Ectodermal cell (in vitro differentiated cells): ENCODE data around the gene STXBP1.

ENCODE experiments used
- H3K27ac ChIP-seq: 2 replicates; pipeline ENCODE4 v1.7.0; 2013; ENCODE audit warnings: mild to moderate bottlenecking, low read depth, low read length; ENCODE audit not compliant: insufficient read depth, poor library complexity, severe bottlenecking
- H3K27me3 ChIP-seq: 2 replicates; pipeline ENCODE4 v1.7.0; 2013; ENCODE audit warnings: mild to moderate bottlenecking, low read length; ENCODE audit not compliant: insufficient read depth, control insufficient read depth, poor library complexity, severe bottlenecking
- H3K36me3 ChIP-seq: one replicate; pipeline ENCODE4 v1.7.0; 2013; ENCODE audit warnings: low read length; ENCODE audit not compliant: control insufficient read depth, insufficient read depth
- H3K4me1 ChIP-seq: one replicate; pipeline ENCODE4 v1.7.0; 2013; ENCODE audit warnings: low read length; ENCODE audit not compliant: control insufficient read depth, insufficient read depth
- H3K4me3 ChIP-seq: 2 replicates; pipeline ENCODE4 v1.7.0; 2013; ENCODE audit warnings: low read depth, low read length, control low read depth; ENCODE audit not compliant: insufficient read depth
- H3K9me3 ChIP-seq: 2 replicates; pipeline ENCODE4 v1.7.0; 2013; ENCODE audit warnings: mild to moderate bottlenecking, low read length, moderate library complexity; ENCODE audit not compliant: control insufficient read depth
- WGBS, 2 experiments: methylation state at CpG; one replicate each; pipeline ENCODE4 v1.1.7; 2013; ENCODE audit warnings: missing lambda C conversion rate in 2 of 2; 5-methylcytosine and 5-hydroxymethylcytosine counted together

STXBP1 gene

GRCh38 chr9:127733614-127734013 is 121.5 kb downstream of the STXBP1 start:
- Histone ChIP-seq H3K4me3 (no peak overlapping the region), H3K36me3 (no peaks in the 10 kb centered on the region), H3K27me3 (no peaks in the 10 kb centered on the region), H3K4me1 (peaks cover 4% of the 10 kb centered on the region), H3K9me3 (no peaks in the 10 kb centered on the region), H3K27ac (no peak overlapping the region)
- WGBS, 2 experiments: 87 to 92% methylated on average over 2 of the region's 2 CpGs

GRCh38 chr9:127734247-127734746 is 122.2 kb downstream of the STXBP1 start:
- Histone ChIP-seq H3K36me3 (no peaks in the 10 kb centered on the region), H3K27ac (no peak overlapping the region), H3K9me3 (no peaks in the 10 kb centered on the region), H3K4me3 (peak overlapping the region; percentile 70), H3K27me3 (no peaks in the 10 kb centered on the region), H3K4me1 (peaks cover 4% of the 10 kb centered on the region)
- 65 to 66% methylated on average over 22 of the region's 22 CpGs for WGBS, 2 experiments

- no peaks in the 10 kb centered on the region for H3K9me3 ChIP-seq
- 0% methylated on average over 76 of the region's 76 CpGs for WGBS, 2 experiments
These were observed 122.9 kb downstream of the STXBP1 start, which contains the start of gene TOR2A for GRCh38 chr9:127734747-127735529. TSS of gene TOR2A (minus strand) at chr9:127735294. CDS start at chr9:127735270, 24 bp downstream.

GRCh38 chr9:127735530-127736185 is 123.6 kb downstream of the STXBP1 start:
- Histone ChIP-seq H3K27me3 (peaks cover under 1% of the 10 kb centered on the region), H3K9me3 (no peaks in the 10 kb centered on the region), H3K4me1 (peaks cover 4% of the 10 kb centered on the region), H3K4me3 (no peak overlapping the region), H3K27ac (peak overlapping the region; percentile 82), H3K36me3 (no peaks in the 10 kb centered on the region)
- WGBS, 2 experiments: 37 to 38% methylated on average over 15 of the region's 15 CpGs

More at GRCh38 chr9:127734747-127735529, 122.9 kb downstream of the STXBP1 start, which contains the start of gene TOR2A:
- H3K27me3 ChIP-seq: no peaks in the 10 kb centered on the region
- peaks cover 4% of the 10 kb centered on the region for H3K4me1 ChIP-seq
- H3K36me3 ChIP-seq: no peaks in the 10 kb centered on the region
- H3K27ac ChIP-seq: peak within 1 kb of the TSS; percentile 82
- peak within 1 kb of the TSS; percentile 70 for H3K4me3 ChIP-seq

- Histone ChIP-seq H3K4me1 (peaks cover 4% of the 10 kb centered on the region), H3K9me3 (no peaks in the 10 kb centered on the region)
These were observed 126.6 kb downstream of the STXBP1 start for GRCh38 chr9:127738666-127739065.

GRCh38 chr9:127739614-127740330 is 127.7 kb downstream of the STXBP1 start:
- H3K27ac ChIP-seq: no peak overlapping the region
- H3K4me3 ChIP-seq: no peak overlapping the region
- no peaks in the 10 kb centered on the region for H3K9me3 ChIP-seq
- no peaks in the 10 kb centered on the region for H3K4me1 ChIP-seq
- no peaks in the 10 kb centered on the region for H3K36me3 ChIP-seq
- WGBS, 2 experiments: 89 to 91% methylated on average over 19 of the region's 19 CpGs
- peaks cover 12% of the 10 kb centered on the region for H3K27me3 ChIP-seq

More at GRCh38 chr9:127738666-127739065, 126.6 kb downstream of the STXBP1 start:
- Histone ChIP-seq H3K27me3 (peaks cover 12% of the 10 kb centered on the region), H3K4me3 (no peak overlapping the region), H3K27ac (no peak overlapping the region), H3K36me3 (no peaks in the 10 kb centered on the region)
- 92 to 94% methylated on average over 12 to 13 of the region's 13 CpGs for WGBS, 2 experiments

GRCh38 chr9:127741831-127742434 is 129.9 kb downstream of the STXBP1 start:
- Histone ChIP-seq H3K27me3 (peaks cover 12% of the 10 kb centered on the region), H3K4me1 (no peaks in the 10 kb centered on the region), H3K27ac (no peak overlapping the region), H3K4me3 (peak overlapping the region; percentile 31), H3K36me3 (no peaks in the 10 kb centered on the region), H3K9me3 (no peaks in the 10 kb centered on the region)
- WGBS, 2 experiments: 4% methylated on average over 38 of the region's 38 CpGs
